Stimulated activated CD8-positive, alpha-beta memory T cell treated with anti-CD3 and anti-CD28 coated beads, Interleukin-2, amount 100 ng/mL, for 48 hours (primary cell): ENCODE data around the gene PSG4.
"Not testable (repeated sequence)": the region's sequence is repeated elsewhere in the genome, so short reads cannot be mapped to it uniquely, and the experiment has no call there.

ENCODE experiments used
- DNase-seq, 2 donors: peaks; one replicate each; pipeline ENCODE4 v3.0.0-alpha.2; 2020; ENCODE audit warnings: low read depth in 2 of 2

PSG4 gene

DNA sequence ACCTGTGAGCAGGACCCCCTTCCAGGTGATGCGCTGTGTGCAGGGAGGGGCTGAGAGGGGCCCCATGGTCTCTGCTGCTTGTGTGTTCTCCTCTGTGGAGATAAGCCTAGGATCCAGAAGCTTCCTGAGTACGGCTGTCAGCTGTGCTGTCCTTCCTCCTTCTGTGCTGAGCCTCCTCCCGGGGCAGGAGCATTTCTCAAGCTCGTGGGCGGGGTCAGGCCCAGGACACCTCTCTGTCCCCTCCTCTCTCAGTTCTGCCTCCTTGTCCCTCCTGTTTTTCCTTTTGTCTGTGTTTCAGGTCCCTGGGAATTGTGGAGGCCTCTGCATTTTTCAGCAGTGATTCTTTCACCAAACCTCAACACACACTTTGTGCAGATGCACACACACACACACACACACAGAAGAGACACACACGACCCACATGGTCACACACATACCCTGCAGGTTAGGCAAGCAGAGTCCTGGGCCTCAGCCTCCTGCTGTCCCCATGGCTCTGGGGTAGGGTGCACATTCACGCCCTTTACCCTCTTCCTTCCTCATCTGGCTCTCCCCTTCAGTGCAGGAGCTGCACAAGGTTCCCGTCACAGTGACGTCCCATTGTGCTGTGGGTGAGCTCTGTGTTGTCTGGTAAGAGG, at the start of gene PSG4:
PSG4 (minus strand) TSS at position 168 of the 635 bp plus-strand sequence; CDS start at position 66, 102 bp downstream.
- DNase-seq = not testable (repeated sequence)

DNA sequence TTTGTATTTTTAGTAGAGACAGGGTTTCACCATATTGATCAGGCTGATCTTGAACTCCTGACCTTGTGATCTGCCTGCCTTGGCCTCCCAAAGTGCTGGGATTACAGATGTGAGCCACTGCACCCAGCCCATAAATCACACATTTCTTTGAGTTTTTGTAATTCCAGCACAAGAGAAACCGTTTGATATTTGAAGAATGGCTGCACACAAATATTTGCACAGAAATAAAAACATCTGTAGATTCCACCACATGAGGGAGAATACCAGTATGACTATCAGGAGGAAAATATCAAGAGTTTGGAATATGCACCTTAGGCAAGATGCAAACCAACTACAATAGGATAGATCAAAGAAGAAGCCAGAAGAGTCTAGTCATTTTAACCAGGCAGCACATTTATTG, 46.0 kb upstream of the PSG4 start:
- not testable (repeated sequence) for DNase-seq

DNA sequence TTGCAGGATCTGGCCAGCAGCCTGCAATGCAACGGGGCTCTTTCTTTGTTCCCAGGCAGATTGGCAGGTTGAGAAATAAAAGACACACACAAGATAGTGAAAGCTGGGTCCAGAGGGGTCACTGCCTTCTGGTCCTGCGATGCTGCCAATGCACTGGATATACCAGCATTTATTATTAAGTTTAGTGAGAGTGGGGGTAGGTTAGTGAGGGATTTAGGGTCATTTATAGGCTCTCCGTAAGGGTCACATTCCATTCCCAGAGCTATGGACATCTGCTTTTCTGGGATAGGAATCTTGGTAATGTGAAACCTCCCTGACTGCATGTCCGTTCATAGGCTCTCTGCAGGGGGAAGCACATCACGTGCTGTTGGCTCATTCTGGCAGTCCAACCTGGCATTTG, 44.9 kb upstream of the PSG4 start:
- not testable (repeated sequence) for DNase-seq

DNA sequence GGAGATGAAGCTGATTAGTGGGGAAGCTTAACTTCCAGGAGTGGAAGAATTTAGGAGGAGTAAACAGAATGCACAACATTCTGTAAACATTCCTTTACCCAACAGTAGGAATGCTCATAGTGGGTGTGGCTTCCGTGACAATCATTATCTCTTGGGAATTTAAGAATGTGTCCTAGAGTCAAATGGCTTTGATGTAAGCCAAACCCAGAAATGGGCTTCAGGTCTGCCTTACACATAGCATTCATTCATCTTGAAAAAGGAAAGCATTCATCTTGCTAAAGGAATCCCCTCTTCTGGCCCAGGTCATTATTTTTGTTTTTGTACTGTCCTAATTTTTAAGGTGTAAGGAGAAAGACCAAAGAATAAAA, 43.2 kb upstream of the PSG4 start:
- DNase-seq = not testable (repeated sequence)

DNA sequence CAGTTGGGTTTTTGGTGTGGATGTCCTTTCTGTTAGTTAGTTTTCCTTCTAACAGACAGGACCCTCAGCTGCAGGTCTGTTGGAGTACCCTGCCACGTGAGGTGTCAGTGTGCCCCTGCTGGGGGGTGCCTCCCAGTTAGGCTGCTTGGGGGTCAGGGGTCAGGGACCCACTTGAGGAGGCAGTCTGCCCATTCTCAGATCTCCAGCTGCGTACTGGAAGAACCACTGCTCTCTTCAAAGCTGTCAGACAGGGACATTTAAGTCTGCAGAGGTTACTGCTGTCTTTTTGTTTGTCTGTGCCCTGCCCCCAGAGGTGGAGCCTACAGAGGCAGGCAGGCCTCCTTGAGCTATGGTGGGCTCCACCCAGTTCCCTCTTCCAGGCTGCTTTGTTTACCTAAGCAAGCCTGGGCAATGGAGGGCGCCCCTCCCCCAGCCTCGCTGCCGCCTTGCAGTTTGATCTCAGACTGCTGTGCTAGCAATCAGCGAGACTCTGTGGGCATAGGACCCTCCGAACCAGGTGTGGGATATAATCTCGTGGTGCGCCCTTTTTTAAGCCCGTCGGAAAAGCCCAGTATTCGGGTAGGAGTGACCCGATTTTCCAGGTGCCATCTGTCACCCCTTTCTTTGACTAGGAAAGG, 41.9 kb upstream of the PSG4 start:
- not testable (repeated sequence) for DNase-seq

DNA sequence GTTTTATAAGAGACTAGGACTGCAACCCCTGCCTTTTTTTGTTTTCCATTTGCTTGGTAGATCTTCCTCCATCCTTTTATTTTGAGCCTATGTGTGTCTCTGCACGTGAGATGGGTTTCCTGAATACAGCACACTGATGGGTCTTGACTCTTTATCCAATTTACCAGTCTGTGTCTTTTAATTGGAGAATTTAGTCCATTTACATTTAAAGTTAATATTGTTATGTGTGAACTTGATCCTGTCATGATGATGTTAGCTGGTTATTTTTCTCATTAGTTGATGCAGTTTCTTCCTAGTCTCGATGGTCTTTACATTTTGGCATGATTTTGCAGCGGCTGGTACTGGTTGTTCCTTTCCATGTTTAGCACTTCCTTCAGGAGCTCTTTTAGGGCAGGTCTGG, 40.4 kb upstream of the PSG4 start:
- DNase-seq = not testable (repeated sequence)

DNA sequence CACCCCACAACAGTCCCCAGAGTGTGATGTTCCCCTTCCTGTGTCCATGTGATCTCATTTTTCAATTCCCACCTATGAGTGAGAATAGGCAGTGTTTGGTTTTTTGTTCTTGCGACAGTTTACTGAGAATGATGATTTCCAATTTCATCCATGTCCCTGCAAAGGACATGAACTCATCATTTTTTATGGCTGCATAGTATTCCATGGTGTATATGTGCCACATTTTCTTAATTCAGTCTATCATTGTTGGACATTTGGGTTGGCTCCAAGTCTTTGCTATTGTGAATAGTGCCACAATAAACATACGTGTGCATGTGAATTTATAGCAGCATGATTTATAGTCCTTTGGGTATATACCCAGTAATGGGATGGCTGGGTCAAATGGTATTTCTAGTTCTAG, 36.8 kb upstream of the PSG4 start:
- DNase-seq = not testable (repeated sequence)

DNA sequence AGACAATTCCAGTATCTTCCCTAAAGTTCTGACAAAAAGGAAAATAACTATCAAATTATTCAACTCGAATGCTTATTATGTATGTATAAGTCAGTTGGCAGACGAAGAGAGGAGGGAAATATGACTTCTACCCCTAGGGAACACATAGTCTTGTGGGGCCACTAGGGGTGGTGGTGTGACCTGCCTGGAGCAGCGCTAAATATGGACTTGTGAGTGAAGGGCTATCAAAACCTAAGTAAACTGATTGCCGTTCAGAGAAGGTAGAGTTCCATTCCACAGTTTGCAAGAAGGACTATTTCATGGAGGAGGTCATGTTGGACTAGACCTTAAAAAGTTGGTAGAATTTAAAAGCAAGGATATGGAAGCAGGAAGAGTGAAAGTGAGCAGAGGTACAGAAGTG, 32.8 kb upstream of the PSG4 start:
- not testable (repeated sequence) for DNase-seq

DNA sequence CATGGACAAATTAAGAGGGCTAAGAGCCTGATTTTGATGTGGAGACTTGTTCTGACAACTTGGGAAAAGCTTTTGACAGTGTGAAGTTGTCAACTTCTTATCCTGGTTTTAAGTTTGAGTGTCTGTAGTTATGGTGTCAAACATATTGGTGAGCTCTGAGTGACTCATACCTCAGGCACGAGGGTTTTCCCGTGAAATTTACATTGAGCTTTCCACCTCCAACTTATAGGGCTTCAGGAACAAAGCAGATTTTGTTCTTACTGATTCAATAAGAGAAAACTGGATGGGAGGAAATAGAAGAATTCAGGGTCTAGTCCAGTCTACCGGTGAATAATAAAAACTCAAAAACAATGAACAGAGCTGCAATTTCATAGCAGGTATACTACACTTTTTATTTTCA, 30.2 kb upstream of the PSG4 start:
- DNase-seq = not testable (repeated sequence)

DNA sequence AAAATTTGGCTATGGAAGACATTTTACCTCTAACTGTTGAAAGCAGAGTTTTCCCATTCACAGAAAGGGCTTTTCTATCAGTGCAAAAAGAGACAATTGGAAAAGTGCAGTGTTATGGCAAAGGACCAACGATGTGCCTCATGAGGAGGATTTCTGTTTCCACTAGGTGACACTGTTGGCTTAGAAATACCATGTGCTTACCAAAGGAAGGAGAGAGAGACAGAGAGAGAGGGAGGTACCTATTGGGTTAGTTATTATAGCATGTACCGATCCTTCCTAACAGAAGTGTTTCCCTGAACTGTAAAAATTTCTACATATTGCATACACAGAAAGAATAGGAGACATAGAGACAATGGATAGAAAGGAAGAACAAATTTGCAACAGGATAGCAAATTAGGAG, 23.9 kb upstream of the PSG4 start:
- no peak for DNase-seq

DNA sequence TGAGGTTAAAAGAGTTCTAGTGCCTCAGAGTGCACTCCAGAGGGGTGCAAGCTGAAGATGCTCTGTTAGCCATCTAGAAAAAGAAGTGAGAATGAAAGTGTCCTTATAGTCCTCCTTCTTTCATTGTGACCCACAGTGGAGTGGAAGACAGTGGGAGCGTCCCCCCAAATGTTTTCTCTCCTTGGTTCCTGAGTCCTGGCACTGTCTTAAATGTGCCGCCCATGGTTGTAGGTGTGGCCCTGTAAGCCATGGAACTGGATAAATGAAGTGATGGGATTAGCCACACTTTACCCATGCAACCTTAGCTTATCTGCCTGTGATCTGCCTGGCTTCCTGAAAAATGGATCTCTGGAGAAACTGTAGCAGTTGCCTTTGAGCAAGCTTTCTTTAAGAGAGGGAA, 23.3 kb upstream of the PSG4 start:
- DNase-seq = not testable (repeated sequence)

DNA sequence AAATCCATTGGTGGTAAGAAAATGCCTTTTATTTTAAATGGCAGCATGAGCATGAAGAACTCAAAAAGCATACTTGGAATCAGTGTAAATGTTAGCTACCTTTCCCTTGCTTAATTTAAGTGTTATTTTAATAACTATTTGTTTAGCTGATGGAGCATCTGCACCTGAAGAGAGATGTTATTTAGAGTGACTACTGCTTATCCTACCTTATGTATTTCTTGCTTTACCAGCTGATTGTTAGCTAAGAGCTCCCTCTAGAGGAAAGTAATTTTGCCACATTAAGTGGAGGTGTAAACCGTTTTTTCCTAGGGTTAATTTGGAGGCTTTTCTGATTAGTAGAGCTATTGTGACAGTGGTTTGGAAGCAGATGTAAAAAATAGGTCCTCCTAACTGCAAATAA, 21.5 kb upstream of the PSG4 start:
- not testable (repeated sequence) for DNase-seq

DNA sequence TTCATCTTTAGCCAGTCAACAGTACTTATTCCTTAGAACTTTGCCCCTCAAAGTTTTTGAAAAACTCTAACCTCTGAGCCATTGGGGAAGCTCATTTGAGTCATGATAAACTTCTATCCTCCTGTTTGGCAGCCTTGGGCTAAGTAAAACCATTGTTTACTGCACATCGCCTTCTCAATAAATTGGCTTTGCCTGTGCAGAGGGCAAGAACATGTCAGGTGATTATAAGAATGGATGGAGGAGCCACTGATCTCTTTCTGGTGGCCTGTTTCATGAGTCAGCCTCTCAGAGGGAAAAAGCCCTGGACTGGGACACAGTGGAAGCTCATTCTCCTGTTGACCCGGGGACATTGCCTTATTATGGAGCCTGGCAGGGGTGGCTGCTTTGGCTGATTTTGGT, 19.4 kb upstream of the PSG4 start:
- DNase-seq = no peak

DNA sequence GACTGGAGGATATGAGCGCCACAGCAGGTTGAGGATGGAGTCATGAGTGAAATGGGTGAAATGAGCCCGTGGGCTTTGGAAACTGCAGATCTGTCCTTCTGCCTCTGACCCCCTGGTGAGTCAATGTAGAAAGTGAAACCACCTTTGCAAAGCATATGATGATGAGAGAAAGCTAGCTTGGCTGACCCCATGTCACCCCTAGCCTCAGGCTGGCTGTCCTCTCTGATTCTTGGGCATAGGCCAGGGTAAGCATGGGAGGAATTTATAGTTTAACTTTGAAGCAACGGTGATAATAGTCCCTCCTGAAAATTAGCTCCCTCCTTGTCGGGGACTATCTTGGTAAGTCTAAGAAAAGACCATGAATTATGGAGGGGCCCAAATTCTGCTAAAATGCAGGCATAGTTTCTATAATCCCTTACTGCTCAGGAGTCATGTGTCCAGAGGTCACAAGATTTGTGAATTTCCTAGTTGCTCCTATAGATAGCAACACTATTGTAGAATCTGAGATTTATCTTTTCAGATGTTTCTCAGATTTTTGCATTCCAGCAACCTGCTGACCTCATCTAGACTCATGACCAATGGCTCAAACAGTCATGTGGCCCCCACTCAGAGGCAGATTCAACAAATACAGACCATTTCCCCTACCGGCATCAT, 18.9 kb upstream of the PSG4 start:
- DNase-seq = not testable (repeated sequence)

DNA sequence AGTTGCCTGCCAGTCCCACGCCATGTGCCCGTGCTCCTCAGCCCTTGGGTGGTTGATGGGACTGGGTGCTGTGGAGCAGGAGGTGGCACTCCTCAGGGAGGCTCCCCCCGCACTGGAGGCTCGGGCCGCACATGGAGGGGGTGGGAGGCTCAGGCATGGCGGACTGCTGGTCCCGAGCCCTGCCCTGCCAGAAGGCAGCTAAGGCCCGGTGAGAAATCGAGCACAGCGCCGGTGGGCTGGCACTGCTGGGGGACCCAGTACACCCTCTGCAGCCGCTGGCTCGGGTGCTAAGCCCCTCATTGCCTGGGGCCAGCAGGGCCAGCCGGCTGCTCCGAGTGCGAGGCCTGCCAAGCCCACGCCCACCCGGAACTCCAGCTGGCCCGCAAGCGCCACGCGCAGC, 16.5 kb upstream of the PSG4 start:
- not testable (repeated sequence) for DNase-seq

DNA sequence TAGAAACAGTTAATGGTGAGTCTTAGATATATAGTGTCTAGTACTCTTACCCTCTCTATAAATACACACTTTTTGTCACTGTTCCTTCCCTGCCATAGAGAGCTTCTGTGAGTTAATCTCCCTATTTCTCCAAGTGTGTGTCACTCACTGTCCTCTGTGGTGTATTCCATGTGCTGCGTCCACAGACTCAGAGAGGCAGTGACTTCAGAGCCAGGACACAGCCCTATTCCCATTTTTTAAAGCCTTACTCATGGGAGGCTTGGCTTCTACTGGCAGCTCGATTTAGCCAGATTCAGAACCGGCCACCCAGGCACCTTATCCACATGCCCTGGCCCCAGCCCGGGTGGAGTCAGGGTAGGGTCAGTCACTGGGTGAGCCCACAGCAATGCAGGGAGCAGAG, 13.7 kb upstream of the PSG4 start:
- DNase-seq = not testable (repeated sequence)

DNA sequence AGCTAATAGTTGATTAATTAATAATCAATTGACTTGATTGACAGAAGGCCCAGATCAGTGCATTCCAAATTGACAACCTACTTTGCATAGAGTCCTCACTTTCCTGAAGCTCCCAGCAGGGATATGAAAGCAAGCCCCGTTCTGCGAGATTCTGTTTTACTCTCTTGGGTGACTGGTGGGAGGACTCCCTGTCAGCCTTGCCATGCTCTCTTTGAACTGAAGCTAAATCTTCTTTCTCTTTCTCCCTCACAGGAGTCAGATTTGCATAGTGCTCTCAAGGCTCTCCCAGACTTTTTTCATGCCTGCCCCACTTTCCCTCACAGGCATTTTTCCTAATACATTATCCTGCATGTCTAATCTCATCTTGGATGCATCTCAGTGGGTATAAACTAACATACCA, 10.4 kb upstream of the PSG4 start:
- DNase-seq = not testable (repeated sequence)

DNA sequence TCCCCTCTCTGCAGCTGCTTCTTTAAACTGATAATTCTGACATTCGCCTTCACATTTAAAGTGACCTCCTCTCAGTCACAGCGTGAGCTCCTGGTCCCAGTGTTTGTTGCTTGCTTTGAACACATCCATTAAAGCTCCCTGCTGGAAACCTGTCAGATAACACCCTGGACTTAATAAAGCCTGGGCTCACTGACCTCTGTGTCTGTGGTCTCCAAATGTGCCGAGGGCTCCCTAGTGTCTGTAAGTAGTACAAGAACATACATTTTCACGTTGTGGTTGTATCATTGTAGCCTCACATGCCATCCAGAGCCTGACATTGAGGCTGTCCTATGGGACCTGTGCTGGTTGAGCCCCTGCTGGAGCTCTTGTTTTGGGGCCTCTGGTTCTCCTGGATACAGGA, 2.6 kb upstream of the PSG4 start:
- DNase-seq = no peak

DNA sequence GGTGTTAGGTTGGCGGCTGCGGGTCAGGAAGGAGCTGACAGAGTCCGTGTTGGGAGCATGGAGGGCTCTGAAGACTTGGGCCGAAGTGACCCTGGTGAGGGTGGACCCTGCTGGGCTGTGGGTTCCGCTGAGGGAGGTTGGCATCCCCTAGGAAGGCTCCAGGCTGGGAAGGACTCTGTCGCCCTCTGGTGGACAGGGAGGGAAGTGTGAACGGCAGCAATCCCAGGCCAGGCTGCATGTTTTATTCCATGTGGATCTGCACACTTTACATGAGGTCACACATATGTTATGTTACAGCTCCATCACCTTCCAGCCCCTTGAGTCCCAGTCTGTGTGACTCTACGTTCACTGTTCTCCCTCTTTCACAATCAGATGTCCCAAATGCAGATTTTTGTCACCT, 1.7 kb upstream of the PSG4 start:
- not testable (repeated sequence) for DNase-seq

DNA sequence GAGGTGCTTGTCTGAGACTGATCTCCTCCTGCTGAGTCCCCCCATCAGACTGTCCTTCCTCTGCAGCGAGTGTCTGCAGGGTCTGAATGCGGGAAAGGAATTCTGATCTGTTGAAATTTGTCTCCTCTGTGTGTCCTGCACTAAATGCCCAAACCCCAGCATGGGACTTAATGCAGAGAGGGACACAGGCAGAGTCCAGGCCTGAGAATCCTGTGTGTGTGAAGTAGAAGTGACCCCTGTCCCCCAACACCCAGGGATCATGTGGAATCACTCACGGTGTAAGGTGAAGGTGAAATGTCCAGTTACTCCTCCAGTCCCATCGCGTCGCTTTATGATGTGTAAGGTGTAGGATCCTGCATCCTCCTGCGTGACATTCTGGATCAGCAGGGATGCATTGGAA, 1.8 kb downstream of the PSG4 start:
- not testable (repeated sequence) for DNase-seq

DNA sequence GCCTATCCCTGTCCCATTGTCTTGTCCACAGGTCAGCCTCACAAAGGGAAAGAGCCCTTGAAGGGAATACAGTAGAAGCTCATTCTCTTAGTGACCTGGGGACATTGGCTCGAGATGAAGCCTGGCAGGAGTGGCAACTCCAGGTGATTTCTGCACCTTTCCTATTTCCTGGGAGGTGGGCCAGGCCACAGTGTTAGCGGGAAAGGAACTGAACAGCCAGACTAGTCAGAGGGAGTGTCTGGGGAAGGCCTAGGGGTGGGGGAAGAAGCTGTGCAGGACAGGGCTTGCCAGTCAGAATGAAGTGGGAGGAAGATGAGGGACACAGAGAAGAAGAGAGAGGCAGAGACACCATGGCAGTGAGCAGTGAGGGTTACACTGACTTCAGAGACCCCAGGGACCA, 3.5 kb downstream of the PSG4 start:
- DNase-seq = not testable (repeated sequence)

DNA sequence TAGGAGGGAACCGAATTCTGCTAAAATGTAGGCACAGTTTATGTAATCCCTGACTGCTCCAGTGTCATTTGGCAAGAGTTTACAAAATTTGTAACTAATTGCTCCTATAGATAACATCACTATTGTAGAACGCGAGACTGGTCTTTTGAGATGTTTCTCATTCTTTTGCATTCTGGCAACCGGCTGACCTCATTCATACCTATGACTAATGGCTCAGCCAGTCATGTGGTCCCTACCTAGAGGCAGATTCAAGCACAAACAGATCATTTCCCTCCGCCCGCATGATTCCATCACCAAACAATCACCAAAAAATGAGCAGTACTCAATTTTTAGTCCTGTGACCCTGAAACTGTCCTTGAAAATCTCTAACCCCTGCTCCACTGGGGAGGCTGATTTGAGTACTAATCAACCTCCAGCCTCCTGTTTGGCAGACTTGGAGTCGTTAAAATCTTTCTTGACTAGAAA, 4.1 kb downstream of the PSG4 start:
- DNase-seq = not testable (repeated sequence)
